Hepatocyte (in vitro differentiated cells): ENCODE measurements around the gene MTG2. TPM values are rescaled to one million over a fixed set of nuclear protein-coding genes. Genes with fewer than 3 reads are reported as not detected.

ENCODE experiments used
- DNase-seq: peaks from one replicate; pipeline ENCODE4 v3.0.0-alpha.2; 2016; ENCODE audit warnings: low spot score
- H2AFZ ChIP-seq: fragments of 200-600 bp; sonication (generic); 2 replicates; pipeline ENCODE4 v1.6.0; 2016; ENCODE audit warnings: antibody characterized with exemption, mild to moderate bottlenecking
- H3K27ac ChIP-seq: fragments of 200-600 bp; sonication (generic); 2 replicates; pipeline ENCODE4 v1.5.1; 2016; ENCODE audit warnings: mild to moderate bottlenecking
- H3K27me3 ChIP-seq: fragments of 200-600 bp; sonication (generic); 2 replicates; pipeline ENCODE4 v1.6.1; 2016
- H3K36me3 ChIP-seq: fragments of 200-600 bp; sonication (generic); replicated peaks from 2 replicates; pipeline ENCODE4 v1.5.1; 2016; ENCODE audit warnings: low read depth; ENCODE audit not compliant: insufficient read depth
- H3K4me1 ChIP-seq: fragments of 200-600 bp; sonication (generic); 2 replicates; pipeline ENCODE4 v1.5.1; 2016; ENCODE audit warnings: mild to moderate bottlenecking, moderate library complexity; ENCODE audit not compliant: insufficient read depth
- H3K4me2 ChIP-seq: fragments of 200-600 bp; sonication (generic); 2 replicates; pipeline ENCODE4 v1.6.0; 2016
- H3K4me3 ChIP-seq: fragments of 200-600 bp; sonication (generic); 2 replicates; pipeline ENCODE4 v1.5.1; 2016; ENCODE audit warnings: mild to moderate bottlenecking
- H3K79me2 ChIP-seq: fragments of 200-600 bp; sonication (generic); 2 replicates; pipeline ENCODE4 v1.6.0; 2017; ENCODE audit warnings: mild to moderate bottlenecking
- H3K9me2 ChIP-seq: fragments of 200-600 bp; sonication (generic); replicated peaks from 2 replicates; pipeline ENCODE4 v1.6.0; 2017; ENCODE audit warnings: mild to moderate bottlenecking; ENCODE audit not compliant: insufficient read depth
- H3K9me3 ChIP-seq: fragments of 200-600 bp; sonication (generic); 2 replicates; pipeline ENCODE4 v1.5.1; 2016; ENCODE audit warnings: low read depth, mild to moderate bottlenecking
- H4K20me1 ChIP-seq: fragments of 200-600 bp; sonication (generic); 2 replicates; pipeline ENCODE4 v1.6.0; 2016; ENCODE audit warnings: mild to moderate bottlenecking; ENCODE audit not compliant: insufficient read depth, poor library complexity, severe bottlenecking
- EZH2 ChIP-seq: fragments of 200-600 bp; sonication (generic); IDR thresholded peaks from 2 replicates; pipeline ENCODE4 v1.6.1; 2016; ENCODE audit warnings: antibody characterized with exemption, mild to moderate bottlenecking, borderline replicate concordance
- EZH2phosphoT487 ChIP-seq: fragments of 200-600 bp; sonication (generic); IDR thresholded peaks from one replicate; pipeline ENCODE4 v1.6.1; 2018; ENCODE audit warnings: antibody characterized with exemption, mild to moderate bottlenecking, low read depth, moderate library complexity; ENCODE audit not compliant: unreplicated experiment, severe bottlenecking
- WGBS: methylation state at CpG from one replicate; pipeline ENCODE4 v1.1.6; 2016; ENCODE audit warnings: low lambda C conversion rate; ENCODE audit errors: missing lambda C conversion rate; 5-methylcytosine and 5-hydroxymethylcytosine counted together
- polyA plus RNA-seq: library from polyadenylated mRNA; unstranded; fragments of >200 nt; fragmentation: Nextera tagmentation; extraction: Ambion mirVana; gene quantifications from 2 replicates; pipeline ENCODE4 v1.2.1, GENCODE V29; 2016
- total RNA-seq: library from RNA; depleted of rRNA; stranded (reverse); fragments of >200 nt; gene quantifications from 2 replicates; pipeline ENCODE4 v1.2.3, GENCODE V29; 2014
- TF ChIP-seq, protein P1 (sequence below): fragments of 200-600 bp; sonication (generic); IDR thresholded peaks from 2 replicates; pipeline ENCODE4 v1.5.1; 2016; ENCODE audit warnings: antibody characterized with exemption, mild to moderate bottlenecking; ENCODE audit not compliant: poor library complexity

MTG2 gene
- total and polyA plus RNA-seq, 2 experiments from 2014 or later: 18.4 to 26.7 TPM

DNA sequence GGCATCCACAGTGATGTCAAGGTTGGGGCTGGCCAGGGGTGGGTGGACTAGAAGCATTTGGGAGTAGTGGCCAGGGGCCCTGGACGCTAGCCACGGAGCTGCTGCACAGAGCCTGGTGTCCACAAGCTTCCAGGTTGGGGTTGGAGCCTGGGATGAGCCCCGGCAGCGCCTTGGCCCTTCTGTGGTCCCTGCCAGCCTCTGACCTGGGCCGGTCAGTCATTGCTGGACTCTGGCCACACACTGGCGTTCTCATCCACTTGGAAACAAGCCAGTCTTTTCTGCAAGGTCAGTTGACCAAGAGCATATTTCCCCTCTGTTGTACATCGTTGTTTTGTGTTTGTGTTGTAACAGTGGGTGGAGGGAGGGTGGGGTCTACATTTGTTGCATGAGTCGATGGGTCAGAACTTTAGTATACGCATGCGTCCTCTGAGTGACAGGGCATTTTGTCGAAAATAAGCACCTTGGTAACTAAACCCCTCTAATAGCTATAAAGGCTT, 48.0 kb upstream of the MTG2 start:
- H2AFZ ChIP-seq: no peak overlapping the region
- no peaks in the 10 kb centered on the region for H3K27me3 ChIP-seq
- TF ChIP-seq EZH2 (no peak), EZH2phosphoT487 (no peak)
- TF ChIP-seq, protein P1, sequence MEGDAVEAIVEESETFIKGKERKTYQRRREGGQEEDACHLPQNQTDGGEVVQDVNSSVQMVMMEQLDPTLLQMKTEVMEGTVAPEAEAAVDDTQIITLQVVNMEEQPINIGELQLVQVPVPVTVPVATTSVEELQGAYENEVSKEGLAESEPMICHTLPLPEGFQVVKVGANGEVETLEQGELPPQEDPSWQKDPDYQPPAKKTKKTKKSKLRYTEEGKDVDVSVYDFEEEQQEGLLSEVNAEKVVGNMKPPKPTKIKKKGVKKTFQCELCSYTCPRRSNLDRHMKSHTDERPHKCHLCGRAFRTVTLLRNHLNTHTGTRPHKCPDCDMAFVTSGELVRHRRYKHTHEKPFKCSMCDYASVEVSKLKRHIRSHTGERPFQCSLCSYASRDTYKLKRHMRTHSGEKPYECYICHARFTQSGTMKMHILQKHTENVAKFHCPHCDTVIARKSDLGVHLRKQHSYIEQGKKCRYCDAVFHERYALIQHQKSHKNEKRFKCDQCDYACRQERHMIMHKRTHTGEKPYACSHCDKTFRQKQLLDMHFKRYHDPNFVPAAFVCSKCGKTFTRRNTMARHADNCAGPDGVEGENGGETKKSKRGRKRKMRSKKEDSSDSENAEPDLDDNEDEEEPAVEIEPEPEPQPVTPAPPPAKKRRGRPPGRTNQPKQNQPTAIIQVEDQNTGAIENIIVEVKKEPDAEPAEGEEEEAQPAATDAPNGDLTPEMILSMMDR: no peak
- no peak overlapping the region for H3K27ac ChIP-seq
- no peak overlapping the region for H3K4me3 ChIP-seq
- no peaks in the 10 kb centered on the region for H3K4me1 ChIP-seq
- WGBS: 79% methylated on average over 9 of the region's 11 CpGs
- peaks cover 25% of the 10 kb centered on the region for H4K20me1 ChIP-seq
- H3K9me3 ChIP-seq: no peaks in the 10 kb centered on the region
- peak; percentile 51 for DNase-seq
- H3K79me2 ChIP-seq: peaks cover 31% of the 10 kb centered on the region
- no peaks in the 10 kb centered on the region for H3K9me2 ChIP-seq
- peaks cover 4% of the 10 kb centered on the region for H3K36me3 ChIP-seq
- no peak overlapping the region for H3K4me2 ChIP-seq

- no peak overlapping the region for H3K4me3 ChIP-seq
- no peaks in the 10 kb centered on the region for H3K9me2 ChIP-seq
- no peak for TF ChIP-seq EZH2phosphoT487
- no peak for TF ChIP-seq EZH2
- TF ChIP-seq, protein P1: no peak
- H3K79me2 ChIP-seq: peaks cover 34% of the 10 kb centered on the region
- no peaks in the 10 kb centered on the region for H3K4me1 ChIP-seq
- 97% methylated on average over 8 of the region's 8 CpGs for WGBS
- no peak overlapping the region for H2AFZ ChIP-seq
- no peaks in the 10 kb centered on the region for H3K9me3 ChIP-seq
- no peak overlapping the region for H3K4me2 ChIP-seq
- H3K27ac ChIP-seq: no peak overlapping the region
- DNase-seq: no peak
- peaks cover 4% of the 10 kb centered on the region for H3K36me3 ChIP-seq
- no peaks in the 10 kb centered on the region for H3K27me3 ChIP-seq
- peaks cover 35% of the 10 kb centered on the region for H4K20me1 ChIP-seq
Measured at GRCh38 chr20:62135573-62136266, 47.1 kb upstream of the MTG2 start.

DNA sequence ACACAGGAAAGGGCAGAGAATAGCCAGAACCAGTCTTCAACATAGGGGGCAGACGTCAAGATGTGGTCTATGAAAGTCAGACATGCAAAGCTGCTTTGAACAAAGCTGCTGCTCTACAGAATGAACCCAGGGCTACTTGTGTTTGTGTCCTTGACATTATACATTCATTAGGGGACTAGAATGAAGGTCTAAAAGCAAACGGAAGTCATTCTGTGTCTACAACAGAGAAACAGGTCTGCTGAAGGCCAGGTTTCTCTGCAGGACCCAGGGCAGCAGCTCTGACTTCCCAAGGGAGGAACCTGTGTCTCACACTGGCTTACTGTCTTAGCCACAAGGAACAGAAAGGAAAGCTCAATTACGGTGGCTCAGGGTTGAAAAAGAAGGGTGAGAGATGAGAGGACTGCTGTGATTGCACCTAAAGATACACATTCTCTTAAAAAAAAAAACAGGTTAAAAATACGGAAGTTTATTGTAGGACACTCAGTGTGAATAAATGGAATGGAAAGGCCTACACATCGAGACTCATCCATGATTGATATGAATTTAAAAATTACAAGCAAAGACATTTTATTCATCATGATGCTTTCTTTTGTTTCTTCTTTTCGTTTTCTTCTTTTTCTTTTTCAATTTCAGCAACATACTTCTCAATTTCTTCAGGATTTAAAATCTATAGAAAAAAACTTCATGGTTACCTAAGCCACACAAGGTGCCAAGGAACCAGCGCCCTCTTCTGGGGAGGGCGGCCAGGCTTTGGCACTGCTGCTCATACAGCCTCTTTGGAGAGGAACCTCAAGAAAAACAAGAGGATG, 46.3 kb upstream of the MTG2 start:
- no peaks in the 10 kb centered on the region for H3K9me3 ChIP-seq
- H3K4me2 ChIP-seq: no peak overlapping the region
- no peak overlapping the region for H3K27ac ChIP-seq
- no peak overlapping the region for H3K4me3 ChIP-seq
- H3K36me3 ChIP-seq: peaks cover 4% of the 10 kb centered on the region
- no peaks in the 10 kb centered on the region for H3K9me2 ChIP-seq
- peaks cover 34% of the 10 kb centered on the region for H3K79me2 ChIP-seq
- H3K4me1 ChIP-seq: peaks cover 4% of the 10 kb centered on the region
- 67% methylated on average over 8 of the region's 8 CpGs for whole genome bisulfite sequencing
- DNase-seq: peak; percentile 82
- TF ChIP-seq EZH2 (no peak), EZH2phosphoT487 (no peak)
- TF ChIP-seq, protein P1: peak; percentile 78
- peaks cover 42% of the 10 kb centered on the region for H4K20me1 ChIP-seq
- H3K27me3 ChIP-seq: no peaks in the 10 kb centered on the region
- H2AFZ ChIP-seq: no peak overlapping the region
